DOHH2 (cell line): ENCODE data around the gene ASTN1.

Source experiments
- H3F3A ChIP-seq: fragments of 200-600 bp; sonication (generic), shearing (Covaris generic); 2 replicates; pipeline ENCODE4 v1.6.0; 2016; ENCODE audit warnings: antibody characterized with exemption, mild to moderate bottlenecking; ENCODE audit not compliant: control insufficient read depth, insufficient read depth
- H3K27ac ChIP-seq: fragments of 200-600 bp; sonication (generic); 2 replicates; pipeline ENCODE4 v1.5.1; 2014; ENCODE audit warnings: low read depth, mild to moderate bottlenecking, low read length, moderate library complexity
- H3K27me3 ChIP-seq: fragments of 200-600 bp; sonication (generic); 2 replicates; pipeline ENCODE4 v1.6.1; 2014; ENCODE audit warnings: mild to moderate bottlenecking, low read length, mixed read lengths; ENCODE audit not compliant: control insufficient read depth
- H3K36me3 ChIP-seq: fragments of 200-600 bp; sonication (generic); 2 replicates; pipeline ENCODE4 v1.6.1; 2014; ENCODE audit warnings: mild to moderate bottlenecking, low read length, moderate library complexity, mixed read lengths; ENCODE audit not compliant: control insufficient read depth
- H3K4me1 ChIP-seq: fragments of 200-600 bp; sonication (generic); 2 replicates; pipeline ENCODE4 v1.6.1; 2014; ENCODE audit warnings: mild to moderate bottlenecking, low read length, mixed read lengths; ENCODE audit not compliant: control insufficient read depth
- H3K4me2 ChIP-seq: fragments of 200-600 bp; sonication (generic); 2 replicates; pipeline ENCODE4 v1.6.0; 2014; ENCODE audit warnings: mild to moderate bottlenecking, low read length, moderate library complexity
- H3K4me3 ChIP-seq: fragments of 200-600 bp; sonication (generic); 2 replicates; pipeline ENCODE4 v1.5.1; 2014; ENCODE audit warnings: mild to moderate bottlenecking, low read length, mixed read lengths
- H3K79me2 ChIP-seq: fragments of 200-600 bp; sonication (generic); 2 replicates; pipeline ENCODE4 v1.6.1; 2014; ENCODE audit warnings: mild to moderate bottlenecking, low read length, mixed read lengths; ENCODE audit not compliant: control insufficient read depth
- H3K9me2 ChIP-seq: fragments of 200-600 bp; sonication (generic); replicated peaks from 2 replicates; pipeline ENCODE4 v1.6.1; 2014; ENCODE audit warnings: mild to moderate bottlenecking, low read length, mixed read lengths; ENCODE audit not compliant: control insufficient read depth
- H3K9me3 ChIP-seq: fragments of 200-600 bp; sonication (generic); 2 replicates; pipeline ENCODE4 v1.6.1; 2014; ENCODE audit warnings: antibody characterized with exemption, low read length, mixed read lengths; ENCODE audit not compliant: control insufficient read depth, insufficient read depth
- H4K20me1 ChIP-seq: fragments of 200-600 bp; sonication (generic); 2 replicates; pipeline ENCODE4 v1.6.0; 2014; ENCODE audit warnings: low read depth, mild to moderate bottlenecking, antibody characterized with exemption, low read length, moderate library complexity; ENCODE audit not compliant: control insufficient read depth, insufficient read depth
- EZH2phosphoT487 ChIP-seq: fragments of 200-600 bp; sonication (generic); IDR thresholded peaks from 2 replicates; pipeline ENCODE4 v1.6.1; 2017; ENCODE audit warnings: borderline replicate concordance, mild to moderate bottlenecking, antibody characterized with exemption, low read length, moderate library complexity, mixed read lengths
- TF ChIP-seq, protein P1 (sequence below): fragments of 200-600 bp; sonication (generic); IDR thresholded peaks from one replicate; pipeline ENCODE4 v1.5.1; 2014; ENCODE audit warnings: antibody characterized with exemption, mild to moderate bottlenecking, low read depth, low read length; ENCODE audit not compliant: poor library complexity, severe bottlenecking

ASTN1 gene

DNA sequence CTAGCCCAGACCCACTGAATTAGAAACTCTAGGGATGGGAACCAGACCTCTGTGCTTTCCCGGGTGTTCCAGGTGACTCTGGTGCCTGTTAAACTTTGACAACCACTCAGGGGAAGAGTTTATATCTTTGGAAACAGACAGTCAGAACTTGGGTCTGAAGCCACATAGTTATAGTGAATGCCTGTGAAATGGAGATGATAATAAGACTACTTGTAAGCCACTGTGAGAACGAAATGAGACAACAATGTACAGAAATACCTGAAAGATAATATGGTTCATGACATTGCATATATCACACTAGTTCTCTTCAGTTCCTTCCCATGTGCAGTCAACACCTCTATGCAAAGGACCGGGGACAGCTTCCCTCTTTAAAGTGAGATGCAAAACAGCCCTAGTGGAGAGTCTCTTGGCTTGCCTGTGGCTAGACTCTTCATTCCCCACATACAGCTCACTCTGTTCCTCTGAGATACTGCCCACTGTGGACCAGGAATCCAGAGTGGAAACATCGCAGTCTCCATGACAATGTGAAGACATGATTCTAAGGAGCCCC lies 287.5 kb downstream of the ASTN1 start:
- Histone ChIP-seq H3K9me2 (no peaks in the 10 kb centered on the region), H3K9me3 (no peaks in the 10 kb centered on the region), H3K4me2 (no peak overlapping the region), H3F3A (no peaks in the 10 kb centered on the region), H3K36me3 (no peaks in the 10 kb centered on the region), H3K27ac (no peak overlapping the region), H3K79me2 (no peaks in the 10 kb centered on the region), H4K20me1 (no peaks in the 10 kb centered on the region), H3K27me3 (no peaks in the 10 kb centered on the region), H3K4me1 (no peaks in the 10 kb centered on the region), H3K4me3 (no peak overlapping the region)
- no peak for TF ChIP-seq EZH2phosphoT487
- TF ChIP-seq, protein P1, sequence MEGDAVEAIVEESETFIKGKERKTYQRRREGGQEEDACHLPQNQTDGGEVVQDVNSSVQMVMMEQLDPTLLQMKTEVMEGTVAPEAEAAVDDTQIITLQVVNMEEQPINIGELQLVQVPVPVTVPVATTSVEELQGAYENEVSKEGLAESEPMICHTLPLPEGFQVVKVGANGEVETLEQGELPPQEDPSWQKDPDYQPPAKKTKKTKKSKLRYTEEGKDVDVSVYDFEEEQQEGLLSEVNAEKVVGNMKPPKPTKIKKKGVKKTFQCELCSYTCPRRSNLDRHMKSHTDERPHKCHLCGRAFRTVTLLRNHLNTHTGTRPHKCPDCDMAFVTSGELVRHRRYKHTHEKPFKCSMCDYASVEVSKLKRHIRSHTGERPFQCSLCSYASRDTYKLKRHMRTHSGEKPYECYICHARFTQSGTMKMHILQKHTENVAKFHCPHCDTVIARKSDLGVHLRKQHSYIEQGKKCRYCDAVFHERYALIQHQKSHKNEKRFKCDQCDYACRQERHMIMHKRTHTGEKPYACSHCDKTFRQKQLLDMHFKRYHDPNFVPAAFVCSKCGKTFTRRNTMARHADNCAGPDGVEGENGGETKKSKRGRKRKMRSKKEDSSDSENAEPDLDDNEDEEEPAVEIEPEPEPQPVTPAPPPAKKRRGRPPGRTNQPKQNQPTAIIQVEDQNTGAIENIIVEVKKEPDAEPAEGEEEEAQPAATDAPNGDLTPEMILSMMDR = no peak

DNA sequence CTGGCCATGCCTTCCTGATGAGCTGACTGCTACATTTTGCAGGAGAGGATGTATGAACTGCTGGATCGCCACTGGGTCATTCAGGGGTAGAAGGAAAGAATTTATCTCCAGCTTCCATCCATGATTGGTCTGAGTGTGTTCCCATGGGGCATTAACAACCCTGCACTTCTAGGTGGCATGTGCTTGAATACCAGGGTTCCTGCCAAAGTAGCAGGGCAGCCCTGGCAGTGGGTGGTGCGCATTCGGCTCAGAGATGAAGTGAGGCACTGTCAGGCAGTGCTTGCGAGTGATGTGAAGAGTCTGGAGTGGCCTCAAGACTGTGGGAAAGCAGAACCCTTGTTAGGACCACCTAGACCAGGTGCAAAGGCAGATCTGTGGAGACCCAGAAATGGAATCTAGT lies 294.9 kb downstream of the ASTN1 start:
- no peaks in the 10 kb centered on the region for H3K4me1 ChIP-seq
- H3K4me3 ChIP-seq = no peak overlapping the region
- no peaks in the 10 kb centered on the region for H3K79me2 ChIP-seq
- H3K9me2 ChIP-seq = no peaks in the 10 kb centered on the region
- no peak overlapping the region for H3K4me2 ChIP-seq
- no peaks in the 10 kb centered on the region for H3K36me3 ChIP-seq
- no peak overlapping the region for H3K27ac ChIP-seq
- no peaks in the 10 kb centered on the region for H3F3A ChIP-seq
- H3K9me3 ChIP-seq = no peaks in the 10 kb centered on the region
- TF ChIP-seq, protein P1 = no peak
- no peak for TF ChIP-seq EZH2phosphoT487
- no peaks in the 10 kb centered on the region for H3K27me3 ChIP-seq
- no peaks in the 10 kb centered on the region for H4K20me1 ChIP-seq

DNA sequence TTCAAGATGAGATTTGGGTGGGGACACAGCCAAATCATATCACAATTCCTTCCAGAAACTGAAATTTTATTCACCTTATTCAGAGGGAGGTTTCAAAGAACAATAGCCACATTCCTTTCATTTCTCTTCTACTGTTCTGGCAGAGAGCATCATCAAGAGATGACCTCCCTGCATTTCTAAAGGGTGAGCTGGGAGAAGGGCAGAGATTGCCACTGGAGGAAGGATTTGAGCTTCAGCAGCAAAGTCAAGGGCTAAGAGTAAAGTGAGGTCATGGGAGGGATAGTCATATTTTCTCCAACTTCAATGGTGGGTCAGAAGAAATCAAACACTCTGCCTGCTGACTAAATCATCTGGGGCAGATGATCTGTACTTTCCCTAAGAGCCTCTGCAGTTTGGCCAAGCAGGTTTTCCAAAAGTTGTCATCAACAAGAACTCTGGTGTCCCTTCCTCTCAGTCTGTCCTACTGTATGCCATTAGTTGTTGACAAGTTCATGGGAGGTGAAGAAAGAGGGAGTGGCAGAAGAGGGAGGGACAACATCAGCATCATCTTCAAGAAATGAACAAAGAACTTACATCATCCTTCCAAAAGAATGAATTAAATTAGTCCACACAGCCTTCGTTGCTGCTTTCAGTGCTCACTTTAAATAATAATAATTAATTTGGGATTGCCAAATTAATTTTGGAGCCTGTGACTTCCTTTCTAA lies 298.3 kb downstream of the ASTN1 start:
- no peaks in the 10 kb centered on the region for H3K4me1 ChIP-seq
- TF ChIP-seq EZH2phosphoT487 = no peak
- TF ChIP-seq, protein P1 = no peak
- no peaks in the 10 kb centered on the region for H3K79me2 ChIP-seq
- H3K27me3 ChIP-seq = no peaks in the 10 kb centered on the region
- H3K27ac ChIP-seq = no peak overlapping the region
- H3K9me2 ChIP-seq = no peaks in the 10 kb centered on the region
- H3K9me3 ChIP-seq = no peaks in the 10 kb centered on the region
- no peaks in the 10 kb centered on the region for H4K20me1 ChIP-seq
- no peak overlapping the region for H3K4me3 ChIP-seq
- no peaks in the 10 kb centered on the region for H3K36me3 ChIP-seq
- no peaks in the 10 kb centered on the region for H3F3A ChIP-seq
- no peak overlapping the region for H3K4me2 ChIP-seq
